Measurements from ENCODE around the gene RANBP9. TPM values are rescaled to one million over a fixed set of nuclear protein-coding genes. Genes with fewer than 3 reads are reported as not detected.

RANBP9 gene
- total RNA-seq, 1 donor from 2014 or later: 41.8 TPM

DNA sequence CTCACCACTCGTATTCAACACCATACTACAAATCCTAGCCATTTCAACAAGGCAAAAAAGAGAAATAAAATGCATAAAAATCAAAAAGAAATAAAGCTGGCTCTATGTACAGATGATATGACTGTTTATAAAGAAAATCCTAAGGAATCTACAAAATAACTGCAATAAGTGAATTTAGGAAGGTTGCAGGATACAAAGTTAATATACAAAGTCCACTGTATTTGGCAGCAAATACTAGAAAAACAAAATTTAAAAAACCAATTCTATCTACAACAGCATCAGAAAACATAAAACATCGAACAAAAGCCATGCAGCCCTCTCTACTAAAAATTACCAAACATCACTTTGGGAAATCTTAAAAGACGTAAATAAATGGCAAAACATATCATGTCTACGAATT is 47.6 kb downstream of the RANBP9 start:
- intact Hi-C loops (cut with DNase I): no loop called here
- no peak for DNase-seq (ENCODE audit: low spot score)
- ATAC-seq: no peak

DNA sequence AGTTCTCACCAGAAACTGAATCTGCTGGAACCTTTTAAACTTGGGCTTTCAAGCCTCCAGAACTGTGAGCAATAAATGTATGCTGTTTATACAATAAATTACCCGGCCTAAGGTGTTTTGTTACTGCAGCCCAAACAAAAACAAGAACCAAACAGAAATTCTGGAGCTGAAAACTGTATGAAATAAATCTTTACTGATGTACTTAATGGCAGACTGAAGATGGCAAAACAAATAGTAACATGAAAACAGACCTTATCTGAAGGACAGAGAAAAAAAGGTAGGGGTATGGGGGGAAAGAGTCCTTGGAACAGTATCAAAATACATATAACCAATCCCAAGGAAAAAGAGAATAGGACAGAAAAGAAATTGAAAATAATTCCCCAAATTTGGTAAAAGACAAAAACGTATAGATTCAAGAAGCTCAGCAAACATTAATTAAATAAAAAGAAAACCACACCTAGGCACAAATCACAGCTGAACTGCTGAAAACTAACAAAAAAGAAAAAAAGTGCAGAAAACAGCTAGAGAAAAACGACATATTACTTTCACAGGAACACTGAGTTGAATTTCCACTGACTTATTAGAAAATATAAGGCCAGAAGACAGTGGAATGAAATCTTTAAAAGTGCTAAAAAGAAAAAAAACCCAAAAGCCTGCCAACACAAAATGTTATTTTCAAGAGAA is 48.8 kb downstream of the RANBP9 start:
- intact Hi-C loops (cut with DNase I): no loop called here
- ATAC-seq: no peak
- no peak for DNase-seq (ENCODE audit: low spot score)

DNA sequence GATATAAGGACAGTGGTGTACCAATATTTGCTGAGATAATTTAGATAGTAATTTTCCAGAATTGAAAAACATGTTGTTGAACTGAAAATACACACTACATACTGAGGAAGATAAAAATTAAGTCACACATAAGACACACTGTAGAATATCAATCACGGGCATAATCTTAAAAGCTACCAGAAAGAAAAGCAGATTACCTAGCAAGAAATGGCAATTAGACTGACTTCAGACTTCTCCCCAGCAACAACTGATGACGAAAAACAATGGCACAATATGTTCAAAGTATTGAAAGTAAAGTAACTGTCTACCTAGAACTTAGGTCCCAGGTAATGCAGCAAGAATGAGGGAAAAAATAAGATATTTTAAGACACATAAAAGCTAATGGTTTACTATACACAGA is 50.0 kb downstream of the RANBP9 start:
- intact Hi-C loops (cut with DNase I): no loop called here
- no peak for DNase-seq (ENCODE audit: low spot score)

DNA sequence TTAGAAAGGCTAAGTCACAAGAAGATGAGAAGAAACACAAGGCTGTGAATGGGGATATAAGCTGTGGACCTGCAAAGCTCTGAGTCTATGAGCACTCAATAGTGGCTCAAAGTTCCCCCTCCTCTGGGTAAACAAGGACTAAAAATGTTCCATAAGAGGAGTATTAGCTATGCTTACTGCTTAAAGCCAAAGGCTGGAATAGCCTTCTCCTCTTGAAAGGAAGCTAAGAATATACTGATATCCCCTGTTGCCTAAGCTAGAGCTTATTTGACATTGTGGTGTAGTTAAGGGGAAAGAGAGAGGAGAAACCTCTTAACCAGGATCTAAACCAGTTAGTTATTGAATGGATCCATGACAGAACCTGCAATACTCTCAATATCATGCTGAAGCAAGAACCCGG is 50.7 kb downstream of the RANBP9 start:
- ATAC-seq: no peak
- DNase-seq (ENCODE audit: low spot score): no peak
- intact Hi-C loops (cut with DNase I): no loop called here

More for the DNA sequence above, 50.0 kb downstream of the RANBP9 start:
- ATAC-seq: no peak

DNA sequence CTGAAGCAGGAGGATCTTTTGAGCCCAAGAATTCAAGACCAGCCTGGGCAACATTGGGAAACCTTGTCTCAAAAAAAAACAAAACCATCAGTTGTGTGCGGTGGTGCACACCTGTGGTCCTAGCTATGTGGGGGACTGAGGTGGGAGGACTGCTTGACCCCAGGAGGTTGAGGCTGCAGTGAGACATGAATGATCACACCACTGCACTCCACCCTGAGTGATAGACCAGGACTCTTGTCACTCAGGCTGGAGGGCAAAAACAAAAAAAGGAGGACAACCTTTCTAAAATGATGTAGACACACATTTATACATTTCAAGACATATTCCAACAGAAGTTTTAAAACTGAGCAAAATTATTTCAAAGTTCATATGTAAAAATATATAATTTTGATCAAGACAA is 51.4 kb downstream of the RANBP9 start:
- intact Hi-C loops (cut with DNase I): no loop called here
- ATAC-seq (no peak), DNase-seq (ENCODE audit: low spot score) (no peak)

DNA sequence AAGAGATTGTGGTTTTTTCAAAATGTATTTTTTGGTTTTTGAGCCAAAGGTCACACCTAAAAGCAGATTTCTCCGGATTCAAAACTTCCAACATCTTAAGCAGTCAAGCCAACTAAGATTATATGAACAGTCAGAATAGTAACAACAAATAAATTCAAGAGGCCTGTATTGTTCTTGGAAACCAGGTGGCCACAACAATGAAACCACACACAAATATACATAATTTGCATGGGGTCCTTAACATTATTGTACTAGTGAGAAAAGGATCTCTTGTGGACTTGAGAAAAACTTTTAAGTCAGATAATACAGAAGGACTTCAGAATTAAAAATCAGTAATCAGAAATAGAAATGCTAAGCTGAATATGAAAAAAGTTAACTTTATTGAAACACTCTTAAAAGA is 55.9 kb downstream of the RANBP9 start:
- ATAC-seq: no peak
- intact Hi-C loops (cut with DNase I): no loop called here

DNA sequence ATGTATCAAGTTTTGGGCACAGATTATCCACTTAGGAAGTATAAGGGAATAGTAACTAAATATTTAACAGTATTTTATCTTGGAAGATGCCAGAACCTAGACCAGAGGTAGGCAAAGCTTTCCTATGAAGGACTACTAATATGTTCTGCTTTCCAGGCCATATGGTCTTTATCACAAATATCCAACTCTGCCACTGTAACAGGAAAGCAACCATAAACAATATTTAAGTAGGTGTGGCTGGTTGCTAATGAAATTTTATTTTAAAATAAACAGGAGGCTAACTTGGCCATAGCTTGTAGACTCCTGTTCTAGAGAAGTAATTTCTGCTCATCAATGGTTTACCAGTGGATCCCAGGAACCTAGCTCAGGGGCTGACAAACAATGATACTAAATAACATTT is 57.1 kb downstream of the RANBP9 start:
- intact Hi-C loops (cut with DNase I): no loop called here
- DNase-seq (ENCODE audit: low spot score): no peak
- no peak for ATAC-seq

More for the DNA sequence above, 55.9 kb downstream of the RANBP9 start:
- no peak for DNase-seq (ENCODE audit: low spot score)

DNA sequence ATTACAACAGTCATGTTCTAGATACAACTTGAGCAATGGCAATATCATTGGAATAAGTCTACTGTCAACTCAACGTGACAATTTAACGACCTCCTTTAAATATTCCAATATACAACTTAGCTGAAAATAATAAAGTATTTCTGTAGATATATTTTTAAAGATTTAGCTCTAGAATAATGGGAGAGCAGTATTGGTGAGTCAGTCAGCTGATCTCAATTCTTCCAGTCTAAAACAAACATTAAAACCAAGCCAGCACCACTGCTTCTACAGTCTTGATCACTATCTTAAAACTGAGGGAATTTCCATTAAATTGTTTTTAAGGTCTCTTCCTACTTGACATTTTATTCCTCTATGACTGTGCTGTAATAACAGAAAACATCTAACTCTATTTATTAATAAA is 58.3 kb downstream of the RANBP9 start:
- intact Hi-C loops (cut with DNase I): no loop called here
- ATAC-seq: no peak

DNA sequence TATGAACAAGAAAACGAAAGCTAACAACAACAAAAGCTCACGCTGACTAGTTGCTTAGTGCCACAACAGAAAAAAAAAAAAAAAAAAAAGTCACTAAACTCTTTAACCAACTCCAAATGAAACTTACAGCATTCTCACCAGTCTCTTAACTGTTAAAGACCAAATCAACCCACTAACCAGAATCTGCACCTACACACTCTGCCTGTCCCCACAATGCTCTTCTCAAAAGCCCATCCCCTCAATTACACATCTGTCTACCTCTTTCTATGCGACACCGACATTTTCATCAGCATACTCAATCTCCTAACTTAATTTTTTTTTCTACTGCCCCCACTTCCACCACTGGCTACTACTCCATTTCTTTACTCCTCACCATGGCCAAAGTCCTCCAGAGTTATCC is 62.2 kb downstream of the RANBP9 start:
- ATAC-seq (no peak), DNase-seq (ENCODE audit: low spot score) (no peak)
- intact Hi-C loops (cut with DNase I): no loop called here

More for the DNA sequence above, 58.3 kb downstream of the RANBP9 start:
- DNase-seq (ENCODE audit: low spot score): no peak

DNA sequence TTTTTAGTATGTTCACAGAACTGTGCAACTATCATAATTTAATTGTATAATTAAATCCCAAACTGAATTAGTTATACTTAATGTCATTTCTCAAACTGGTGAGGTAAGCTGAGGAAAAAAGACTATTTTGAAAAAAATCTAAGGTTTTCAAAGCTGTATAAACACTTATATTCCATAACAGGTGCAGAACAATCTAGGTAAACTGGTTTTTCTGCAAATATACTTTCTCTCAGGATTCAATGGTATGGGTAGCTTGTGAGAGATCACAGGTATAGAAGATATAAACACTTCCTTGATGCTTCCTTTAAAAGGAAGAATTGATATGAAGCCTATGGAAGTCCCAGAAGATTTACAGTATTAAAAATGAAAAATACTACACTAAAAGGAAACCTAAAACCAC is 62.8 kb downstream of the RANBP9 start:
- no peak for ATAC-seq
- no peak for DNase-seq (ENCODE audit: low spot score)
- intact Hi-C loops (cut with DNase I): no loop called here

DNA sequence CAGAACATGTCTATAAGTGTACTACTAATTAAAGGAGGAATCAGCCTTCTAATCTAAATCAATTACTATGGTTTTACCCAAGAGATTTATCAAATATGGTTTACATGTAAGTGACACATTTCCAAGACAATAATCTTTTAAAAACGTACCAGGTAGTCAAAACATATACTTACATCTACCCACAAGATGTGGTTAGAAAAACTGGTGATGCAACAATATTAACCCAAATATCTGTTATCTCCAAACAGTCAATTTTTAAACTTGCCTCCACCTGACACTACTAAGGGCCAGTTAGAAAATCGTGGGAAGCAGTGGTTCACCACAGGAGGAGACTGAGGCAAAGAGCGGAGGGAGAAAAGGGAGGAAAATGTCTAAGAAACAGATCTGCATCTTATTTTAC is 68.5 kb downstream of the RANBP9 start:
- ATAC-seq: no peak
- no peak for DNase-seq (ENCODE audit: low spot score)
- intact Hi-C loops (cut with DNase I): no loop called here

DNA sequence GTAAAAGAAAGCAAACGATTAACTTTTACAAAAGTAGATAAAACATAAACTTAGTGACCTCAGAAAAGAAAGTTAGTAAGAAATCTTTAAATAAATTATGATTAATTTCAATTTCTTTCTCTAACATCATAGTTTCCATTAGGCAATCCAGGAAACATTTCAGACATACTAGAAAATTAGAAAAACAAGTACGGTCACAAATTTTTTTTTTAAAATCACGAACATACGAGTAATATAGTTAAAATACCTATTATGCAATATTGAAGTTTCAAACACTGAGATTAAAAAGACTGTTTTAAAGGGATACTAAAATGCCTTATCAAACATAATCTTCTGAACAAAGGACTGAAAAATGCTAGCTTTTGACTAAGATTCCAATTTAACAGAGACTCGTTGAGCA is 70.3 kb downstream of the RANBP9 start:
- no peak for DNase-seq (ENCODE audit: low spot score)
- no peak for ATAC-seq
- intact Hi-C loops (cut with DNase I): no loop called here

DNA sequence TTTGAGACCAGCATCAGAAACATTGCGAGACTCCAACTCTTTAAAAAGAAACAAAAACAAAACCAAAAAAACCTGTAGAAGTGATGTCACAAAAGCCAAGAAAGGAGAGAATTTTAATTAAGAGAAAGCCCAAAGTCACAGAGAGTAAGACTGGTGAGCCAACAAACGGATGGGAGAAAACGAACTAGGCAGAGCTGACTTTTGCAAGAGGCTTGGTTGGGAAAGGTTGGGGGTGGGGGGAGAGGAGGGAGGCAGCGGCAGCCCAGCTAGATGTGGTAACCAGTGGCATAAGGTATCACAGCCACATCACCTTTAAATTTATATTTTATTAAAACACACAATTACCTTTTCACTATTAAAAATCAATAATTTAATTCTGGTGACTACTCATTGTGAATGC is 73.0 kb downstream of the RANBP9 start:
- no peak for ATAC-seq
- intact Hi-C loops (cut with DNase I): no loop called here
- no peak for DNase-seq (ENCODE audit: low spot score)

DNA sequence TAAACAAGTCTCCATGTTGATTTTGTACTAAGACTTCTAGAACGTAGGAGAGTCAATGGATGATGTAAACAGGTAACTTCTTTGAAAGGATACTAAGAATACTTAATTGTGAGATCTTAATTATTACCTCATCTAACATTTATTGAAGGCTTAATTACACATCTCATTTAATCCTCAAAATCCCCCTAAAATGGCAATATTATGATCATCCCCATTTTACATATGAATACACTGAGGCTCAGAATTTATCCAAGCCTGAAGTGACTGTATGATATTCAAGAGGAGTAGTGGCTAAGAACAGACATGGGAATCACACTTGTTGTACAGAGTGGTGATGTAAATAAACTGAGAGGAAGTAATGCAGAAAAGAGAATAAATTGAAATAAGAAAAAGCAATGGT is 73.6 kb downstream of the RANBP9 start:
- ATAC-seq (no peak), DNase-seq (ENCODE audit: low spot score) (no peak)
- intact Hi-C loops (cut with DNase I): no loop called here

DNA sequence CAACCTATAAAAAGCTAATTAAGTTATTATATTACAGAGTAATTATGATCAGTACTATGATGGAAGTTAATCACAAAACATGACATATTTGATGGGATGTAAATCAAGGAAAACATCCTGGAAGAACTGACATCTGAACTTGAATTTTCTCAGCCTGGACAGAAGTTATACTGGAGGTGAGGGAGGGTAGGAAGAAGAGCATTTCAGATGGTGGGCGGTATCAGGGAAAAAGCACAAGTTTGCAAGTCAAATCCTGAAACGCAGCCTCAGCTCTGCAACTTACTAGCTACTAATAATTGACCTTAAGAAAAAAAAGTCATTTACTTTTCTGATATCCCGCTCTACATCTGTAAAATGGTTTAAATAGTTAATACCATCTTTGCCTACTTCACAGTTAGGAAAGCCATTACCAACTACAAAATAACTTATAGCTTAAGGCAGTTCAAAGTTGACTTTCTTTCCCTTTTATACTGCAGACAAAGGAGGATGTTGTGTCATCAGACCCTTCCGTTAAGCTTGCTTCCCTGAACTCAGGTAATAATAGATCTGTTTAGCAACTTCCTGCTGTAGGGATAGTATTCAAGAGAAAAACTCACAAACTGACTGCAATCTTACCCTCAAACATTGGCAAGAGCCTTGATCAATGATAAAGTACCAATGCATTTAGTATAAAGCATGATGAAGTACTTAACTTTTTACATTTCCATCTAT is 75.5 kb downstream of the RANBP9 start:
- DNase-seq (ENCODE audit: low spot score) (no peak), ATAC-seq (no peak)
- intact Hi-C loops (cut with DNase I): no loop called here

DNA sequence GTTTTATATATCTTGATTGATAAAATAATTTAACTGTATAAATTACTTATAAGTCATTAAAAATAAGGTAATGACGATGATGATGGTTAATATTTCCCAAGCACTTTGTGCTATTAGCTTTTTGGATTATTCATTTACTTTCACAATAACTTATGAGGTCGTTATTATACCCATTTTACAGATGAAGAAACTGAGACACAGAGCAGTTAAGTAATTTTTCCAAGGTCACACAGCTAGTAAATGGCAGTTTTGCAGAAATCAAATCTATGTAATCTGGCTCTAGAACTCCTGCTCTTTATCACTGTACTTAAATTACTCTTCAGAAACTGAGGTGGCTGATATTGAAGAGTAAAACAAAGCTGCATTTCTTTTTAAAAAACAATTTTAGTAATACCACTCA is 78.3 kb downstream of the RANBP9 start:
- no peak for ATAC-seq
- DNase-seq (ENCODE audit: low spot score): no peak
- intact Hi-C loops (cut with DNase I): no loop called here

DNA sequence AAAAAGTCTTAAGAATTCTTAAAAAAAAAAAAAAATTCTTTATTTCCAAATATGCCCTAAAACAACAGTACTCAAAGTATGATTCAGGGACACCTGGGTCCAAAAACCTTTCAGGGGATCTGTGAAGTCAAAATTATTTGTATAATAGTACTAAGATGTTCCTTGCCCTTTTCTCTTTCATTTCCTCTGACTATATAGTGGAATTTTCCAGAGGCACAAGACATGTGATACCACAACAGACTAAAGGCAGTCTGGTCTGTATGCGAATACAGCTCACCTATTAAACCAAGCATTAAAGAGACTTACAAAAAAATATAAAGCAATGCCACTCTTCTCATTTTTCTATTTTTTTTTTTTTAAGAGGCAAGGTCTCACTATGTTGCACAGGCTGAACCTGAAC is 81.1 kb downstream of the RANBP9 start:
- DNase-seq (ENCODE audit: low spot score): no peak
- no peak for ATAC-seq
- intact Hi-C loops (cut with DNase I): no loop called here

DNA sequence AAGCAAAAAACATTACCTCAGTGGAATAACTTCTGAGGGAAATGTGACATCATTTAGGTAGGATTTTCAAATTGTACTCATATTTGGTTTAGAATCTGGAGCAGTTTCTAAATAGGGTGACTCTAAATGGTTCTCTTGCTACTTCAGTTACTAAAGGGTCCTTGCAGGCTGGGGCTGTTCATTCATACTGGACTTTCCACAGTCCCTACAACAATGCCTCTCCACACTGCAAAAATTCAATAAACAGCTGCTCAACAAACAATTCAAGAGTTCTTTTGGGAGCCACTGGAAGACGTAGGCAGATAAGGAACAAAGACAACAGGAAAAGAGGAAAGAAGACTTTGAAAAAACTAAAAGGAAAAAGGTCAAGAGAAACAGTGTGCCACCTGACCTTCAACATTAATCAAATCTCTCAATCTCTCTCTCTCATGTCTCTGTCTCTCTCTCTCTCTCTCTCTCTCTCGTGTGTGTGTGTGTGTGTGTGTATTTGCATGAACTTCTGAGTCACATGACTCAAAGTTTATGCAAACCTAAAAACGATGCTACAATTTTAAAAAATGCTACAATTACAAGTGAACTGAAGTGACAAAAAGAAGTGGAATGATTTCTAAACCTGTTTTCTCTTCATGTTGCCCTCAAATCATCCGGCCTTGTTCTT is 82.0 kb downstream of the RANBP9 start:
- intact Hi-C loops (cut with DNase I): no loop called here
- ATAC-seq: no peak
- DNase-seq (ENCODE audit: low spot score): no peak

DNA sequence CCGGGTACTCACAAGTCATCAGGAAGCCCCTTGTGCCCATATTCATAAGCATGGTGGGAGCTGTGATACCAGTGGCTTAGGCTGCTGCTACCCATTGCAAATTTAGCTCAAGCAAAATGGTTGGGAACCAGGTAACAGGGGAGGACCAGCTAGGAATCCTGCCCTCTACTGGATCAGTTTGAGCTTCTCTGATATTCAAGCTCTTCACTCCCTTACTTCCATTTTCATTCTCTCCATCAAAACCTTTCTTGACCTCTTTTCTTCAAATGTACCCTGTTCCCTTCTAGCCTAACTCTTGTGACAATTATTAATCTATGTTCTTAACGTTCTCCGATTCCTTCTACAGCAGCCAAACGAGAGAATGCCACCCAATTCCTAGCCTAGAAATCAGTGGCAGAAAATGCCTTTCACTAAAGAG is 86.8 kb downstream of the RANBP9 start:
- ATAC-seq (no peak), DNase-seq (ENCODE audit: low spot score) (no peak)
- intact Hi-C loops (cut with DNase I): no loop called here

DNA sequence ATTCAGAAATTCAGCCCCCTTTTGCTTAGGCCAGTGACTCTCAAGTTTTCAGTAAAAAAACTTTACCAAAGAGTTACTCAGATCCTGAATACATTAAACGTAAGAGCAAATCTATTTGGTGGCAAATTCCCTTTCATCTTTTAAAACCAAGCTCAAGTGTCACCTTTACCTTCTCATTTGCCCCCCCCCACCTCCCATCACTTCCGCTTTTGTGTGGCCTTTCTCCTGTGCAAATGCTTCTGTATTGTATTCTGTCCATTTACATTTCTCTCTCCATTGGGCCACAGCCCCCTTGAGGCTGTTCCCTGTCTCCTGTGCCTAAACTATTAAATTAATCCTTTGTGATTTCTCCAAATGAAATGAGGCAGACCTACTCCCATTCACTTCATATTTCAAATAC is 94.6 kb downstream of the RANBP9 start:
- DNase-seq (ENCODE audit: low spot score): no peak
- intact Hi-C loops (cut with DNase I): no loop called here
- ATAC-seq: no peak

DNA sequence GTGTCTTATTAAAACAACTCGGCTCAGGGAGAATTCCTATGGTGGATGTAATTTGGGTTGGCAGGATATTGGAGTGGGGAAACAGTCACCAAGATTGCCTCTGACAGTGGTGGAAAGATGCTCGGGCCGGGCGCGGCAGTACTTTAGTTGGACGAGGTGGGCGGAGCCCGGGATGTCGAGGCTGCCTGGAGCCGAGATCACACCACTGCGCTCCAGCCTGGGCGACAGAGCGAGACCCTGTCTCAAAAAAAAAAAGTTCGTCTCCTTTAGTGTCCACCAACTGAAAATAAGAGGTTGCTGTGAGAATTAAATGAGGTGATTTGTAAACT is 95.9 kb downstream of the RANBP9 start:
- ATAC-seq: peak; percentile 56
- DNase-seq (ENCODE audit: low spot score): peak; percentile 72
- intact Hi-C loops (cut with DNase I): no loop called here

All from sciatic nerve (tissue), 2 donors.